Left renal pelvis (tissue), 4 donors: ENCODE measurements around the gene UBTD1. TPM values are rescaled to one million over a fixed set of nuclear protein-coding genes. Genes with fewer than 3 reads are reported as not detected.
A peak's percentile ranks its signal among the peaks of the same experiment; 100 is the strongest.

Source experiments
- DNase-seq, 4 donors: peaks; one replicate each; pipeline ENCODE4 v3.0.0-alpha.2; 2013; ENCODE audit warnings: low read depth in 4 of 4, low spot score in 3 of 4
- polyA plus RNA-seq, 4 donors: library from polyadenylated mRNA; unstranded; fragments of 120-200 nt; gene quantifications; one replicate each; pipeline ENCODE4 v1.2.1, GENCODE V29; 2013; ENCODE audit not compliant: insufficient read length in 4 of 4

UBTD1 gene
- polyA plus RNA-seq, 4 donors, result 6.2 to 12.7 (median 6.7) TPM

- DNase-seq, result no peak
These were observed 79.6 kb downstream of the UBTD1 start for GRCh38 chr10:97578171-97578844.

- no peak for DNase-seq
These were observed 82.0 kb downstream of the UBTD1 start for GRCh38 chr10:97580421-97581367.

GRCh38 chr10:97582169-97582568, 83.4 kb downstream of the UBTD1 start:
- DNase-seq, result no peak

GRCh38 chr10:97583476-97583875, 84.8 kb downstream of the UBTD1 start:
- no peak for DNase-seq

GRCh38 chr10:97584060-97584797, 85.5 kb downstream of the UBTD1 start, which contains the start of gene HOGA1:
TSS of gene HOGA1 (plus strand) at chr10:97584389. CDS start at chr10:97584704, 315 bp downstream.
- DNase-seq, result peak in 3 of 4 donors; percentile 35 to 59 (median 38)

- no peak for DNase-seq
These were observed 86.2 kb downstream of the UBTD1 start for GRCh38 chr10:97584798-97585438.

- DNase-seq, result no peak
These were observed 86.7 kb downstream of the UBTD1 start for GRCh38 chr10:97585439-97585811.

- no peak for DNase-seq
These were observed 88.5 kb downstream of the UBTD1 start for GRCh38 chr10:97587183-97587582.

GRCh38 chr10:97589479-97589878, 90.8 kb downstream of the UBTD1 start, which contains the start of gene C10orf62:
TSS of gene C10orf62 (plus strand) at chr10:97589721. CDS start at chr10:97589898, 177 bp downstream.
- DNase-seq, result no peak

GRCh38 chr10:97590082-97590747, 91.5 kb downstream of the UBTD1 start:
- no peak for DNase-seq

- DNase-seq, result no peak
These were observed 92.2 kb downstream of the UBTD1 start for GRCh38 chr10:97590748-97591495.

GRCh38 chr10:97593421-97593820, 94.7 kb downstream of the UBTD1 start:
- no peak for DNase-seq

- DNase-seq, result no peak
These were observed 97.7 kb downstream of the UBTD1 start for GRCh38 chr10:97596101-97597082.

- no peak for DNase-seq
These were observed 99.1 kb downstream of the UBTD1 start for GRCh38 chr10:97597778-97598177.

GRCh38 chr10:97598407-97599271, 99.9 kb downstream of the UBTD1 start:
- DNase-seq, result no peak

GRCh38 chr10:97599272-97599619, 100.5 kb downstream of the UBTD1 start:
- no peak for DNase-seq

- no peak for DNase-seq
These were observed 101.9 kb downstream of the UBTD1 start for GRCh38 chr10:97600616-97601015.
